Measurements from ENCODE around the gene ASF1B.

DNA sequence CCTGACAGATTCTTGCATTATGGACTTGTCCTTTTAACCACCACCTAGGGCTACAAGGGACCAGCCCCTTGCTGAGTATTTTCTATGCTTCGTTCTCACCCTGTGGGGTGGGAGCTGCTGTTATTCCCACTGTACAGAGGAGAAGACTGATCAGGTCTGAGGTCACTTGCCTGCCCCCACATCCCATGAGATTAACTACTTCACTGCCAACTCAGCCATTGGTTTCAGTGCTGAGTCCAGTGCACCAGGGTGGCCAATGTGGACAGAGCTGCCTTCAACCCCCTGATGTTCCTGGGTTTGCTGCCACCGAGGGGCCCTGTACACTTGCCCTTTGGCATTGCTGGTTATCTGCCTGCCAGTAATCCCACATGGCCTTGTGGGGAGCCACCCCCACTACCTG is 25.7 kb downstream of the ASF1B start:
- TF ChIP-seq GATA2 (IDR thresholded peaks at IDR 0.05; ENCODE audit: low read depth, low read length) (no peak), GATA3 (IDR thresholded peaks at IDR 0.05; ENCODE audit: low read depth, low read length) (no peak)
